ENCODE results near the gene PDE1C.

Gene PDE1C

DNA sequence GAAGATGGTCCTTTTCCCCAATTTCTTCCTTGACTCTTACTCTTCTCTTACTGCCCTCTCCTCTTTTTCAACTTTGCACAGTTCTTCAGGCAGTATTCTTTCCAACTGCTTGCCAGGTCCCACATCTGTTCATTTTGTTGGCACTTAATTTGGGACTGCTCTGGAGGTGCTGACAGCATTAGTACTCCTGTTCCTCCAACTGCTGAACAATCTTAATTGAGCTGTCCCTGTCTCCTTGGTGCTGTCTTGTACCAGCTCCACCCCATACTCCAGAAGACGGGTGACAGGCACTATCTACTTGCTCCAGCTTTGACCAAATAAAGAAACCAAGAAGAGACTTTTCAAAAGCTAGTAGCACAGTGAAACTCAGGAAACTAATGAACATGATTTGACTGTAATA lies 160.0 kb downstream of the PDE1C start:
- TF ChIP-seq, protein P1, sequence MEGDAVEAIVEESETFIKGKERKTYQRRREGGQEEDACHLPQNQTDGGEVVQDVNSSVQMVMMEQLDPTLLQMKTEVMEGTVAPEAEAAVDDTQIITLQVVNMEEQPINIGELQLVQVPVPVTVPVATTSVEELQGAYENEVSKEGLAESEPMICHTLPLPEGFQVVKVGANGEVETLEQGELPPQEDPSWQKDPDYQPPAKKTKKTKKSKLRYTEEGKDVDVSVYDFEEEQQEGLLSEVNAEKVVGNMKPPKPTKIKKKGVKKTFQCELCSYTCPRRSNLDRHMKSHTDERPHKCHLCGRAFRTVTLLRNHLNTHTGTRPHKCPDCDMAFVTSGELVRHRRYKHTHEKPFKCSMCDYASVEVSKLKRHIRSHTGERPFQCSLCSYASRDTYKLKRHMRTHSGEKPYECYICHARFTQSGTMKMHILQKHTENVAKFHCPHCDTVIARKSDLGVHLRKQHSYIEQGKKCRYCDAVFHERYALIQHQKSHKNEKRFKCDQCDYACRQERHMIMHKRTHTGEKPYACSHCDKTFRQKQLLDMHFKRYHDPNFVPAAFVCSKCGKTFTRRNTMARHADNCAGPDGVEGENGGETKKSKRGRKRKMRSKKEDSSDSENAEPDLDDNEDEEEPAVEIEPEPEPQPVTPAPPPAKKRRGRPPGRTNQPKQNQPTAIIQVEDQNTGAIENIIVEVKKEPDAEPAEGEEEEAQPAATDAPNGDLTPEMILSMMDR (IDR thresholded peaks at IDR 0.05; ENCODE audit: low read depth, low read length, missing control alignments) = no peak
- no peak overlapping the region for H3K4me3 ChIP-seq (ENCODE audit: low read depth, low read length)
- DNase-seq (ENCODE audit: low read depth) = no peak

DNA sequence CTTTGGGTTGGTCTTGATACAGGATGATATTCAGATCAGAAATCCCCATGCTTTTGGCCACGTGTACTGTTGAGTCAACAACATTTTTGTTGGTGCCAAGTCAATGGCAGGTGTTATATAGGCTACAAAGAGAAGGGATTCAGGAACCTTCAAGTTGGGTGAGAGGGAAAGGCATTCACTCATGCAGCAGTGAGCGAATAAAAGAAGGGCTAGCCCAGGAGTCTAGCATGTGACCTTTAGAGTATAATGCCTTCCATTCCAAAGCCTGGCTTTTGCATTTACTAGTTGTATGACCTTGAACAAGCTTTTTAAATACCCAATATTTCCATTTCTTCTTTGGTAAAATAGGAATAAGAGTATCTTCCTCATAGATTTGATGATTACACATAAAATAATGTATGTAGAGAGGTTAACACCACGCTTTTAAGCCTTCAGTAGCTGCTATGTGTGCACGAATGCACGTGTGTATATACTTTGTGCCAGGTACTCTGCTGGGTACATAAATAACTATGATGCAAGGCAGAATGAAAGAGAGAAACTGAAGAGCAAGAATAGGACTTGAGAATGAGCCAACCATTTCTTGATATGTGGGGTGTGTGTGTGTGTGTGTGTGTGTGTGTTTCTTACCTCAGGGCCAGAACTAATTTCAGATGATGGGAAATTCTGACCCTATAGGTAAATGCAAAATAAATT lies 163.6 kb downstream of the PDE1C start:
- TF ChIP-seq, protein P1 (IDR thresholded peaks at IDR 0.05; ENCODE audit: low read depth, low read length, missing control alignments) = no peak
- DNase-seq (ENCODE audit: low read depth) = no peak
- no peak overlapping the region for H3K4me3 ChIP-seq (ENCODE audit: low read depth, low read length)

DNA sequence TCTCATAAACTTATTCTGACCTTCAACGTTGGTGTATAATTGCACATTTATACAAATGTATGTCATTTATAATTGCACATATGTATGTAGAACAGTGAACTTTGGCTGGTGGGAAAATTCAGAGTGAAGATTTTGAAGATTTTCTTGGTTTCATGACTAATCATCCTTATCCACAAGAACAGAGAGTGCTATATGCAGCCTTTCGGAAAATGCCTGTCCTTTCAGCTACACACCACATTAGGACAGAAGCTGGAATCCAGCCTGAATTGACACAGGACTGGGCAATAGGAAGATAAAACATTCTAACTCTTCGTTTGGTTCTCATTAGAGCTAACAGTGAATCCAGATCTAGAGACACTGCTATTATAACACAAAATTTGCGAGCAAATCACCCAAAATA lies 166.2 kb downstream of the PDE1C start:
- no peak overlapping the region for H3K4me3 ChIP-seq (ENCODE audit: low read depth, low read length)
- DNase-seq (ENCODE audit: low read depth) = no peak
- TF ChIP-seq, protein P1 (IDR thresholded peaks at IDR 0.05; ENCODE audit: low read depth, low read length, missing control alignments) = no peak

DNA sequence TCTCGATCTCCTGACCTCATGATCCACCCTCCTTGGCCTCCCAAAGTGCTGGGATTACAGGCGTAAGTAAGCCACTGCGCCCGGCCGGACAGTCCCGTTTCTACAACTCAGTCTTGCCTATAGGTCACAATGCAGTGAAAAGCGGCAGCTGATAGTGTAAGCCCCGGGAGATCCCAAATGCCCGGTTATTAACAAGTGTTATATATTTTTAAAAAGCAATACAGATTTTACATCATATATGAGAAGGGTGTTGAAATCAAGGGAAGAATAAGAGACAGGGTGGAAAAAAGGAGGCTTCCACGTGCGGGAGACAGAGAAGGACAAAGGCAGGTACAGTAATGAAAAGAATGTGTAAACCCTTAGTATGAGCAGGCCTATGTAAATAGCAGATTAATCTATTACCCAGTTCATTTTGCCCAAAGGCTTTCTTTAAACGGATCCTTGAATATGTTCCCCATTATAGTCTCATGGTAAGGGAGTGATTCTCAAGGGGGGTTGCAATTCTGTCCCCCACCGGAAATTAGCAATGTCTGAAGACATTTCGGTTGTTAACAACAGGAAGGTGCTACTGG lies 170.8 kb downstream of the PDE1C start:
- no peak overlapping the region for H3K4me3 ChIP-seq (ENCODE audit: low read depth, low read length)
- TF ChIP-seq, protein P1 (IDR thresholded peaks at IDR 0.05; ENCODE audit: low read depth, low read length, missing control alignments) = no peak
- no peak for DNase-seq (ENCODE audit: low read depth)

DNA sequence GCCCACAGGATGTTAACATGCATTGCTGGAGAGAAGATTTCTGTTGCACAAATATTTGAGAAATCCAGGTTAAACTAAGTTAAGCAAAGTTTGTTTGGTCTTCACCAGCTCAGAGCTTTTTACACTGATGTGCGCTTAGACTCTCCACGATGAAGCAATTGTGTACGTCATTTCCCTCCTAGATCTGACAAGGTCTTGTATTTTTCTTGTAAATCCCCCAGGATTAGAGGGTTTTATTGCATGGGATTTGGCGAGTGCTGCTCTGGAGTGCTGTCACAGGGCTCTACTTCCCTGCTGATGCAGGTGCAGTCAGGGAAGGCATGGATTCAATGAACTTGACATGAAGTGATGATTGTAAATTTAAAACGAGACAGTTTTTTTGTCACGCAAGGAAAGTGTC lies 173.3 kb downstream of the PDE1C start:
- DNase-seq (ENCODE audit: low read depth) = no peak
- no peak overlapping the region for H3K4me3 ChIP-seq (ENCODE audit: low read depth, low read length)
- TF ChIP-seq, protein P1 (IDR thresholded peaks at IDR 0.05; ENCODE audit: low read depth, low read length, missing control alignments) = no peak

DNA sequence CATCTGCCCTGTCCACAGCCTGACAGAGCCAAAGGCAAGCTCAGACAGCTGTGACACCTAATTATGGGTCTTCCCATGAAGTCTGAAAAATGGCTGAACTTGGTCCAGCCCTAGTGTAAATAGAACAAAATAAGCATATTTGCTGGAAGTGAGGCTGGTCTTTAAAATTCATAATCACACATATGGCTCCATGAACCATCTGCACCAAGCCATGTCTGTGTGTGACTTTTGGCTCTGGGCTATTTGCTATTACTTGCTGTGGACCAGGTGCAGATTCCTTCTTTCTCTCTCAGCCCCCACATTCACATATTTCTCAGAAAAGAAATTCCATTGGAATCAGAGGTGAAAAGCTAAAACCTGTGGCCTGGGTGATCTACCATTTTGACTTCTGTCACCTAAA lies 175.9 kb downstream of the PDE1C start:
- TF ChIP-seq, protein P1 (IDR thresholded peaks at IDR 0.05; ENCODE audit: low read depth, low read length, missing control alignments) = no peak
- DNase-seq (ENCODE audit: low read depth) = no peak
- no peak overlapping the region for H3K4me3 ChIP-seq (ENCODE audit: low read depth, low read length)

DNA sequence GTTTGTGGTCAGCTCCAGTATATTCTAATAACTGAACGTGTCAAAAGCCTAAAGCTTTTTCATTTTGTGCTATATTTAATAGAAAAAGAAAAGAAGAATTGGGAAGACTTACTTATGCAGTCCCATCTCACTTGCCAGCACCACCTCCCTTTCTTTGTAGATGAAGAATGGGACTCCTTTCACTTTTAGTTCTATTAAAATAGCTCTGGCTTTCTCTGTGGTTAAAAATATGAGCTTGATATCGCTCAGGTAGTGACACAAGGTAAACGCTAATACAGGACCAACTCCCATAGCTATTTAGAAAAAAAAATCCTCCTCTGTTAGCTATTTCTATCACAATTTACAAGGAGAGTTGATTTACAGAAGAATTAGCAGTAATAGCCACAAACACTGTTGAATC lies 176.8 kb downstream of the PDE1C start:
- no peak for DNase-seq (ENCODE audit: low read depth)
- H3K4me3 ChIP-seq (ENCODE audit: low read depth, low read length) = no peak overlapping the region
- TF ChIP-seq, protein P1 (IDR thresholded peaks at IDR 0.05; ENCODE audit: low read depth, low read length, missing control alignments) = no peak
